SK-N-SH treated with all-trans-retinoic acid at 6 μM for 48 hours (cell line): ENCODE measurements around the gene FAM117B.

Source experiments
- CSDC2 ChIP-seq: fragments of 250-450 bp; sonication (Bioruptor Pico); IDR thresholded peaks from 2 replicates; pipeline ENCODE4 v1.5.0; 2020; ENCODE audit warnings: mild to moderate bottlenecking, moderate library complexity
- ISL1 ChIP-seq: fragments of 250-450 bp; sonication (Bioruptor Pico); IDR thresholded peaks from 2 replicates; pipeline ENCODE4 v2.1.2; 2022; ENCODE audit warnings: mild to moderate bottlenecking, moderate library complexity
- PPARA ChIP-seq: fragments of 250-450 bp; sonication (Bioruptor Pico); IDR thresholded peaks from 2 replicates; pipeline ENCODE4 v1.5.0; 2020; ENCODE audit warnings: mild to moderate bottlenecking, borderline replicate concordance
- RARB ChIP-seq: fragments of 250-450 bp; sonication (Bioruptor Pico); IDR thresholded peaks from 2 replicates; pipeline ENCODE4 v1.8.0; 2021; ENCODE audit warnings: mild to moderate bottlenecking, moderate library complexity
- SNAI2 ChIP-seq: fragments of 250-450 bp; sonication (Bioruptor Pico); IDR thresholded peaks from 2 replicates; pipeline ENCODE4 v1.5.0; 2020; ENCODE audit warnings: mild to moderate bottlenecking, moderate library complexity
- ZC3H10 ChIP-seq: fragments of 250-450 bp; sonication (Bioruptor Pico); IDR thresholded peaks from 2 replicates; pipeline ENCODE4 v1.5.1; 2021; ENCODE audit warnings: mild to moderate bottlenecking, moderate library complexity
- ZFP3 ChIP-seq: fragments of 250-450 bp; sonication (Bioruptor Pico); IDR thresholded peaks from 2 replicates; pipeline ENCODE4 v1.5.0; 2020; ENCODE audit warnings: mild to moderate bottlenecking, moderate library complexity
- ZFP30 ChIP-seq: fragments of 450-650 bp; formaldehyde crosslinking; IDR thresholded peaks from 2 replicates; pipeline ENCODE4 v1.5.0; 2022; ENCODE audit warnings: mild to moderate bottlenecking, moderate library complexity
- TF ChIP-seq, protein P1 (sequence below): fragments of 250-450 bp; sonication (Bioruptor Pico); IDR thresholded peaks from 2 replicates; pipeline ENCODE4 v1.8.0; 2020; ENCODE audit warnings: mild to moderate bottlenecking, moderate library complexity, borderline replicate concordance

DNA sequence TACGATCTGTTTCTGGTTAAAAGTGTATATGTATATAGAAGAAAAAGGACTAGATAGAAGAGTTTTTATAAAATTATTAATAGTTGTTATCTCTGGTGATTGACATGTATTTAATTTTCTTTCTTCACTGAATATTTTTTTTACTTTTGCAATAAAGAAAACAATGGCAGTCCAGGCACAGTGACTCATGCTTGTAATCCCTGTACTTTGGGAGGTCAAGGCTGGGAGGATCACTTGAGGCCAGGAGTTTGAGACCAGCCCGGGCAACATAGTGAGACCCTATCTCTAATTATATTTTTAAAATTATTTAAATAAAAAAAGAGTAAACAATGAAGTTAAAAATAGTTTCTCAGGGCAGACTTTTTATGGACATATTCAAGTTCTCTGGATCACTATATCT is 114.7 kb downstream of the FAM117B start:
- TF ChIP-seq SNAI2 (no peak), ZC3H10 (no peak), ZFP3 (CRISPR knock-in tag) (no peak), PPARA (CRISPR knock-in tag) (no peak), ISL1 (no peak), CSDC2 (CRISPR knock-in tag) (no peak), RARB (no peak), ZFP30 (CRISPR knock-in tag) (no peak)
- TF ChIP-seq, protein P1, sequence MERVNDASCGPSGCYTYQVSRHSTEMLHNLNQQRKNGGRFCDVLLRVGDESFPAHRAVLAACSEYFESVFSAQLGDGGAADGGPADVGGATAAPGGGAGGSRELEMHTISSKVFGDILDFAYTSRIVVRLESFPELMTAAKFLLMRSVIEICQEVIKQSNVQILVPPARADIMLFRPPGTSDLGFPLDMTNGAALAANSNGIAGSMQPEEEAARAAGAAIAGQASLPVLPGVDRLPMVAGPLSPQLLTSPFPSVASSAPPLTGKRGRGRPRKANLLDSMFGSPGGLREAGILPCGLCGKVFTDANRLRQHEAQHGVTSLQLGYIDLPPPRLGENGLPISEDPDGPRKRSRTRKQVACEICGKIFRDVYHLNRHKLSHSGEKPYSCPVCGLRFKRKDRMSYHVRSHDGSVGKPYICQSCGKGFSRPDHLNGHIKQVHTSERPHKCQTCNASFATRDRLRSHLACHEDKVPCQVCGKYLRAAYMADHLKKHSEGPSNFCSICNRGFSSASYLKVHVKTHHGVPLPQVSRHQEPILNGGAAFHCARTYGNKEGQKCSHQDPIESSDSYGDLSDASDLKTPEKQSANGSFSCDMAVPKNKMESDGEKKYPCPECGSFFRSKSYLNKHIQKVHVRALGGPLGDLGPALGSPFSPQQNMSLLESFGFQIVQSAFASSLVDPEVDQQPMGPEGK (CRISPR knock-in tag) = no peak
